GM23248 (cell line): ENCODE data around the gene GALNT12. TPM values are rescaled to one million over a fixed set of nuclear protein-coding genes. Genes with fewer than 3 reads are reported as not detected.

ENCODE experiments used
- DNase-seq: peaks from one replicate; pipeline ENCODE4 v3.0.0-alpha.2; 2015
- H2AFZ ChIP-seq: fragments of 200-600 bp; sonication (generic); 2 replicates; pipeline ENCODE4 v1.6.1; 2016; ENCODE audit warnings: antibody characterized with exemption
- H3F3A ChIP-seq: fragments of 200-600 bp; sonication (generic); 2 replicates; pipeline ENCODE4 v1.6.1; 2016; ENCODE audit warnings: mild to moderate bottlenecking, antibody characterized with exemption, mixed run types; ENCODE audit not compliant: insufficient read depth
- H3K27ac ChIP-seq: fragments of 200-600 bp; sonication (generic); 2 replicates; pipeline ENCODE4 v1.5.1; 2016; ENCODE audit warnings: mild to moderate bottlenecking
- H3K27me3 ChIP-seq: fragments of 200-600 bp; sonication (generic); replicated peaks from 2 replicates; pipeline ENCODE4 v1.6.1; 2016; ENCODE audit warnings: mild to moderate bottlenecking; ENCODE audit not compliant: insufficient read depth
- H3K36me3 ChIP-seq: fragments of 200-600 bp; sonication (generic); 2 replicates; pipeline ENCODE4 v1.6.1; 2016; ENCODE audit warnings: low read depth, mild to moderate bottlenecking
- H3K4me1 ChIP-seq: fragments of 200-600 bp; sonication (generic); 2 replicates; pipeline ENCODE4 v1.6.1; 2016; ENCODE audit warnings: mild to moderate bottlenecking; ENCODE audit not compliant: insufficient read depth
- H3K4me2 ChIP-seq: fragments of 200-600 bp; sonication (generic); one replicate; pipeline ENCODE4 v1.6.1; 2016; ENCODE audit warnings: mild to moderate bottlenecking; ENCODE audit not compliant: unreplicated experiment
- H3K4me3 ChIP-seq: fragments of 200-600 bp; sonication (generic); 2 replicates; pipeline ENCODE4 v1.5.1; 2016; ENCODE audit warnings: mild to moderate bottlenecking
- H3K79me2 ChIP-seq: fragments of 200-600 bp; sonication (generic); 2 replicates; pipeline ENCODE4 v1.6.1; 2016; ENCODE audit warnings: mild to moderate bottlenecking; ENCODE audit not compliant: insufficient read depth
- H3K9ac ChIP-seq: fragments of 200-600 bp; sonication (generic); 2 replicates; pipeline ENCODE4 v1.6.1; 2016; ENCODE audit warnings: mild to moderate bottlenecking
- H3K9me2 ChIP-seq: fragments of 200-600 bp; sonication (generic); 2 replicates; pipeline ENCODE4 v1.6.1; 2016; ENCODE audit warnings: mixed run types, mild to moderate bottlenecking, moderate library complexity; ENCODE audit not compliant: insufficient read depth
- H3K9me3 ChIP-seq: fragments of 200-600 bp; sonication (generic); one replicate; pipeline ENCODE4 v1.6.1; 2017; ENCODE audit warnings: low read depth
- H4K20me1 ChIP-seq: fragments of 200-600 bp; sonication (generic); 2 replicates; pipeline ENCODE4 v1.6.0; 2016; ENCODE audit not compliant: insufficient read depth
- EZH2 ChIP-seq: fragments of 200-600 bp; sonication (generic); IDR thresholded peaks from 2 replicates; pipeline ENCODE4 v1.6.1; 2018; ENCODE audit warnings: antibody characterized with exemption, mild to moderate bottlenecking; ENCODE audit not compliant: insufficient read depth, poor library complexity, severe bottlenecking
- EZH2phosphoT487 ChIP-seq: fragments of 200-600 bp; sonication (generic); IDR thresholded peaks from 2 replicates; pipeline ENCODE4 v1.6.1; 2018; ENCODE audit warnings: antibody characterized with exemption, moderate library complexity, mild to moderate bottlenecking, low read depth; ENCODE audit not compliant: insufficient read depth
- WGBS, 2 experiments: methylation state at CpG; one replicate each; pipeline ENCODE4 v1.1.6; 2015 to 2017; ENCODE audit warnings: low lambda C conversion rate in 2 of 2, low coverage in 1 of 2; ENCODE audit errors: missing lambda C conversion rate in 2 of 2; 5-methylcytosine and 5-hydroxymethylcytosine counted together
- in situ Hi-C: fragments of 300-500 bp; cut with MboI; formaldehyde crosslinking; loops from 2 replicates; pipeline ENCODE4 v1.15.0; 2020
- polyA plus RNA-seq: library from polyadenylated mRNA; unstranded; fragments of >200 nt; fragmentation: Nextera tagmentation; extraction: Ambion mirVana; gene quantifications from 2 replicates; pipeline ENCODE4 v1.2.1, GENCODE V29; 2016
- total RNA-seq: library from RNA; depleted of rRNA; stranded (reverse); fragments of >200 nt; shearing (Covaris generic); gene quantifications from 2 replicates; pipeline ENCODE4 v1.2.3, GENCODE V29; 2014

Gene GALNT12
- total and polyA plus RNA-seq, 2 experiments from 2014 or later = 0.74 to 10.1 TPM

GRCh38 chr9:98794802-98795201, 12.7 kb upstream of the GALNT12 start:
- TF ChIP-seq EZH2 (no peak), EZH2phosphoT487 (no peak)
- Histone ChIP-seq H3K4me1 (peaks cover 22% of the 10 kb centered on the region), H3K79me2 (peaks cover 50% of the 10 kb centered on the region), H4K20me1 (no peaks in the 10 kb centered on the region), H3K36me3 (no peaks in the 10 kb centered on the region), H3K27me3 (no peaks in the 10 kb centered on the region), H2AFZ (no peak overlapping the region), H3K9me3 (peaks cover 3% of the 10 kb centered on the region), H3K27ac (no peak overlapping the region), H3F3A (0 out of 2 replicates have a peak, but pooled peaks cover 9% of the 10 kb centered on the region), H3K9me2 (no peaks in the 10 kb centered on the region), H3K4me2 (peak overlapping the region; percentile 99), H3K4me3 (peak overlapping the region; percentile 82), H3K9ac (peak overlapping the region; percentile 75; the same call in 1 of the 2 replicates)
- in situ Hi-C loops = no loop called here
- no peak for DNase-seq
- 67 to 70% methylated on average over 3 of the region's 3 CpGs for WGBS, 2 experiments

- H3K36me3 ChIP-seq = no peaks in the 10 kb centered on the region
- no peak for TF ChIP-seq EZH2
- H3F3A ChIP-seq = 0 out of 2 replicates have a peak, but pooled peaks cover 9% of the 10 kb centered on the region
- peak overlapping the region; percentile 99 for H3K4me2 ChIP-seq
- in situ Hi-C loops = no loop called here
- peaks cover 44% of the 10 kb centered on the region for H3K79me2 ChIP-seq
- H3K27ac ChIP-seq = 0 out of 2 replicates have a peak overlapping the region, but pooled peaks have one; percentile 13
- H2AFZ ChIP-seq = peak overlapping the region; percentile 64
- 34 to 36% methylated on average over 12 of the region's 12 CpGs for WGBS, 2 experiments
- peak overlapping the region; percentile 75 for H3K9ac ChIP-seq
- H3K4me3 ChIP-seq = peak overlapping the region; percentile 82
- DNase-seq = no peak
- H3K27me3 ChIP-seq = no peaks in the 10 kb centered on the region
- no peaks in the 10 kb centered on the region for H4K20me1 ChIP-seq
- peaks cover 3% of the 10 kb centered on the region for H3K9me3 ChIP-seq
- peaks cover 20% of the 10 kb centered on the region for H3K4me1 ChIP-seq
- no peaks in the 10 kb centered on the region for H3K9me2 ChIP-seq
Observed at GRCh38 chr9:98795295-98795955, 12.0 kb upstream of the GALNT12 start.

- H3K27ac ChIP-seq = 0 out of 2 replicates have a peak overlapping the region, but pooled peaks have one; percentile 13
- peaks cover 3% of the 10 kb centered on the region for H3K9me3 ChIP-seq
- 2% methylated on average over 16 to 47 of the region's 48 CpGs for WGBS, 2 experiments
- H4K20me1 ChIP-seq = no peaks in the 10 kb centered on the region
- DNase-seq = peak; percentile 53
- H3F3A ChIP-seq = 0 out of 2 replicates have a peak, but pooled peaks cover 9% of the 10 kb centered on the region
- in situ Hi-C loops = no loop called here
- H3K79me2 ChIP-seq = peaks cover 40% of the 10 kb centered on the region
- peak overlapping the region; percentile 99 for H3K4me2 ChIP-seq
- peaks cover 15% of the 10 kb centered on the region for H3K4me1 ChIP-seq
- TF ChIP-seq EZH2phosphoT487 = no peak
- TF ChIP-seq EZH2 = no peak
- H3K9ac ChIP-seq = peak overlapping the region; percentile 75
- no peaks in the 10 kb centered on the region for H3K9me2 ChIP-seq
- peak overlapping the region; percentile 64 for H2AFZ ChIP-seq
- H3K27me3 ChIP-seq = no peaks in the 10 kb centered on the region
- H3K36me3 ChIP-seq = no peaks in the 10 kb centered on the region
- peak overlapping the region; percentile 82 for H3K4me3 ChIP-seq
Observed at GRCh38 chr9:98795970-98796363, 11.5 kb upstream of the GALNT12 start.

GRCh38 chr9:98796364-98797101, 10.9 kb upstream of the GALNT12 start, which contains the start of gene ANKS6:
ANKS6 (minus strand) TSS chr9:98796555; CDS start chr9:98796491, 64 bp downstream.
- TF ChIP-seq EZH2 (no peak), EZH2phosphoT487 (no peak)
- Histone ChIP-seq H3K4me3 (peak within 1 kb of the TSS; percentile 82), H3F3A (0 out of 2 replicates have a peak, but pooled peaks cover 9% of the 10 kb centered on the region), H3K27ac (0 out of 2 replicates have a peak within 1 kb of the TSS, but pooled peaks have one; percentile 13), H3K27me3 (no peaks in the 10 kb centered on the region), H3K9me2 (no peaks in the 10 kb centered on the region), H3K4me2 (peak within 1 kb of the TSS; percentile 99), H3K36me3 (no peaks in the 10 kb centered on the region), H3K79me2 (peaks cover 37% of the 10 kb centered on the region), H3K9me3 (peaks cover 3% of the 10 kb centered on the region), H4K20me1 (no peaks in the 10 kb centered on the region), H3K4me1 (peaks cover 12% of the 10 kb centered on the region), H3K9ac (peak within 1 kb of the TSS; percentile 83), H2AFZ (peak within 1 kb of the TSS; percentile 98)
- 5 to 9% methylated on average over 41 to 67 of the region's 86 CpGs for WGBS, 2 experiments
- in situ Hi-C loops = no loop called here
- peak; percentile 90 for DNase-seq
